H1 (cell line): ENCODE data around the gene KLHL2. TPM values are rescaled to one million over a fixed set of nuclear protein-coding genes. Genes with fewer than 3 reads are reported as not detected.

Experiments
- CHD7 ChIP-seq: fragments of 300-600 bp; sonication (generic); IDR thresholded peaks from 2 replicates; pipeline ENCODE4 v1.7.1; 2012; ENCODE audit warnings: low read length, moderate library complexity, mild to moderate bottlenecking, inconsistent platforms; ENCODE audit not compliant: insufficient replicate concordance
- KDM1A ChIP-seq: fragments of 200-600, 300-600 bp; sonication (generic); IDR thresholded peaks from 2 replicates; pipeline ENCODE4 v1.7.1; 2016; ENCODE audit warnings: mild to moderate bottlenecking, low read length, borderline replicate concordance
- KDM4A ChIP-seq: IDR thresholded peaks from one replicate; pipeline ENCODE4 v1.7.1; 2012; ENCODE audit warnings: low read depth, mild to moderate bottlenecking, moderate library complexity, low read length, inconsistent platforms; ENCODE audit not compliant: severe bottlenecking
- MAX ChIP-seq: IDR thresholded peaks from 2 replicates; pipeline ENCODE4 v1.6.1; 2012; ENCODE audit warnings: inconsistent platforms
- NRF1 ChIP-seq: IDR thresholded peaks from 2 replicates; pipeline ENCODE4 v1.6.1; 2011; ENCODE audit warnings: mild to moderate bottlenecking, low read depth, low read length, improper control_type of control experiment
- PHF8 ChIP-seq: fragments of 200-600 bp; sonication (generic); conservative IDR thresholded peaks from 2 replicates; pipeline ENCODE4 v1.7.1; 2012; ENCODE audit warnings: low read depth, mild to moderate bottlenecking, inconsistent platforms, low read length, moderate library complexity
- RBBP5 ChIP-seq: IDR thresholded peaks from 2 replicates; pipeline ENCODE4 v1.7.1; 2012; ENCODE audit warnings: low read depth, mild to moderate bottlenecking, inconsistent platforms, low read length, moderate library complexity, borderline replicate concordance
- SIN3A ChIP-seq, 2 experiments: IDR thresholded peaks in 1 of 2; conservative IDR thresholded peaks in 1 of 2; 2 replicates each; pipeline ENCODE4 v1.6.1; 2011 to 2012; ENCODE audit warnings: low read length in 2 of 2, improper control_type of control experiment in 1 of 2, low read depth in 1 of 2, mild to moderate bottlenecking in 1 of 2
- SP4 ChIP-seq: IDR thresholded peaks from 2 replicates; pipeline ENCODE4 v1.6.1; 2012; ENCODE audit warnings: low read length, inconsistent platforms
- polyA plus RNA-seq, 7 experiments: library from polyadenylated mRNA; depleted of rRNA in 3 of 7; stranded (reverse) in 5 of 7; unstranded in 2 of 7; fragments of >200 nt in 5 of 7; fragments of 200-250 nt in 2 of 7; gene quantifications; 1 replicate in 5 of 7; 2 replicates in 1 of 7; 4 replicates in 1 of 7; pipeline versions ENCODE4 v1.2.1 to v1.2.3, GENCODE V29; 2011 to 2013; ENCODE audit warnings: missing spikeins in 2 of 7, mixed read lengths in 2 of 7
- total RNA-seq: library from RNA; stranded (reverse); fragmentation: NEBNext Ultra II Directional; extraction: Animal tissue kit (Norgen Biotek cat#: 25700); gene quantifications from 2 replicates; pipeline ENCODE4 v1.2.1, GENCODE V29; 2021
- TF ChIP-seq, protein P1 (sequence below): IDR thresholded peaks from 2 replicates; pipeline ENCODE4 v1.6.1; 2011; ENCODE audit warnings: low read length, improper control_type of control experiment

The KLHL2 gene
- total and polyA plus RNA-seq, 2 of the 8 experiments (the other 6 are each of a cell fraction or from before 2014, with no cell fraction given), result 5.2 to 12.0 TPM

- no peak for TF ChIP-seq CHD7
- no peak for TF ChIP-seq SIN3A (conservative IDR thresholded peaks at IDR 0.05 in 1 of 2, IDR thresholded peaks at IDR 0.05 in 1 of 2; ENCODE audit: low read depth in 1 of 2, low read length in 2 of 2)
- no peak for TF ChIP-seq RBBP5
- no peak for TF ChIP-seq KDM1A
- TF ChIP-seq KDM4A, result no peak
- no peak for TF ChIP-seq PHF8
- no peak for TF ChIP-seq SP4
- TF ChIP-seq NRF1, result no peak
- TF ChIP-seq, protein P1, sequence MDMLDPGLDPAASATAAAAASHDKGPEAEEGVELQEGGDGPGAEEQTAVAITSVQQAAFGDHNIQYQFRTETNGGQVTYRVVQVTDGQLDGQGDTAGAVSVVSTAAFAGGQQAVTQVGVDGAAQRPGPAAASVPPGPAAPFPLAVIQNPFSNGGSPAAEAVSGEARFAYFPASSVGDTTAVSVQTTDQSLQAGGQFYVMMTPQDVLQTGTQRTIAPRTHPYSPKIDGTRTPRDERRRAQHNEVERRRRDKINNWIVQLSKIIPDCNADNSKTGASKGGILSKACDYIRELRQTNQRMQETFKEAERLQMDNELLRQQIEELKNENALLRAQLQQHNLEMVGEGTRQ, result no peak
- no peak for TF ChIP-seq MAX
Observed at GRCh38 chr4:165355900-165356300, 148.5 kb downstream of the KLHL2 start (continued).
